ENCODE results near the gene MEGF11. TPM values are rescaled to one million over a fixed set of nuclear protein-coding genes. Genes with fewer than 3 reads are reported as not detected.
A peak's percentile ranks its signal among the peaks of the same experiment; 100 is the strongest.

The MEGF11 gene
- total and polyA plus RNA-seq, 4 donors: 0.16 to 1.5 (median 0.50) TPM

DNA sequence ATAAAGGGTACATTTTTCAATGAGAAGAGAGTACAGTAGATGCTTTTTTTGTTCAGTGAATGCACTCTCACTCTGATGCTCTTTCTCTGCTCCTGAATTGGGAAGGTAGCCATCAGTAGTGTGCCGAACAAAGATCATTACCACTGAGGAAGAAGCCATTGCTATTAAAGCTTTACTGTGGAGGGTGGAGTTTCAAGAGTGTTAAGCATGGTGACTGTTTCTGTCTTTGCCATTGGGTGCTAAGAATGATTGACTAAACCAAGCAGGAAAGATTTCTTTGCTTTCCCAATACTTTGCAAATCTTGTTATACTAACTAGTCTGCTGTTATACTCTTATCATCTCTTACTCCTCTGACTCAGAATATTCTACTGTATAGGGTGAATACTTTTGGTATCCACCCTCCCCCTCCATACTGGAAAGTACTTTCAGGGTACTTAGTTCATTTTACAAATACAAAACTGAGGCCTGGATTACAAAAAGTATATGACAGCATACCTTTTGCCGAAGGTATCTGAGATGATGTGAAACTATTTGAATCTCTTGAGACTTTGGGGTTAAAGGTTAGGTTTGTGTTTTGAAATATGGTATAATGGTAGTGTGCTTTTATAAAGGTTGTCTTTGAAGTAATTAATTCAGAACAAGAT is 382.5 kb downstream of the MEGF11 start:
- ATAC-seq (ENCODE audit: insufficient read depth, low FRiP score) (peak; percentile 9), DNase-seq (peak in 2 of 3 donors; percentile 52 to 55)
- H3K27me3 ChIP-seq (ENCODE audit: control insufficient read depth in 3 of 3, insufficient read depth in 3 of 3, low read length in 2 of 3): no peaks in the 10 kb centered on the region
- H3K36me3 ChIP-seq (ENCODE audit: control insufficient read depth in 4 of 4, insufficient read depth in 4 of 4, low read length in 4 of 4): peaks cover 0 to 7% (median 3%) of the 10 kb centered on the region in 4 donors
- H3K9me3 ChIP-seq (ENCODE audit: control insufficient read depth in 4 of 4, insufficient read depth in 3 of 4, low read length in 3 of 4): no peaks in the 10 kb centered on the region
- peak overlapping the region; percentile 48 to 93 for H3K27ac ChIP-seq (ENCODE audit: low read depth in 1 of 2, low read length in 1 of 2)
- no peak overlapping the region for H3K4me3 ChIP-seq
- peak overlapping the region in 1 of 2 donors; percentile 94 for H3K9ac ChIP-seq (ENCODE audit: insufficient read depth in 1 of 2, low read length in 2 of 2)
- peaks cover 0 to 10% (median 3%) of the 10 kb centered on the region in 5 donors for H3K4me1 ChIP-seq (ENCODE audit: control insufficient read depth in 5 of 5, insufficient read depth in 5 of 5, low read length in 5 of 5)
- WGBS, 2 donors: 24 to 39% methylated on average over 2 of the region's 2 CpGs
- TF ChIP-seq, protein P1, sequence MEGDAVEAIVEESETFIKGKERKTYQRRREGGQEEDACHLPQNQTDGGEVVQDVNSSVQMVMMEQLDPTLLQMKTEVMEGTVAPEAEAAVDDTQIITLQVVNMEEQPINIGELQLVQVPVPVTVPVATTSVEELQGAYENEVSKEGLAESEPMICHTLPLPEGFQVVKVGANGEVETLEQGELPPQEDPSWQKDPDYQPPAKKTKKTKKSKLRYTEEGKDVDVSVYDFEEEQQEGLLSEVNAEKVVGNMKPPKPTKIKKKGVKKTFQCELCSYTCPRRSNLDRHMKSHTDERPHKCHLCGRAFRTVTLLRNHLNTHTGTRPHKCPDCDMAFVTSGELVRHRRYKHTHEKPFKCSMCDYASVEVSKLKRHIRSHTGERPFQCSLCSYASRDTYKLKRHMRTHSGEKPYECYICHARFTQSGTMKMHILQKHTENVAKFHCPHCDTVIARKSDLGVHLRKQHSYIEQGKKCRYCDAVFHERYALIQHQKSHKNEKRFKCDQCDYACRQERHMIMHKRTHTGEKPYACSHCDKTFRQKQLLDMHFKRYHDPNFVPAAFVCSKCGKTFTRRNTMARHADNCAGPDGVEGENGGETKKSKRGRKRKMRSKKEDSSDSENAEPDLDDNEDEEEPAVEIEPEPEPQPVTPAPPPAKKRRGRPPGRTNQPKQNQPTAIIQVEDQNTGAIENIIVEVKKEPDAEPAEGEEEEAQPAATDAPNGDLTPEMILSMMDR (IDR thresholded peaks at IDR 0.05; ENCODE audit: control extremely low read depth, extremely low read depth): no peak

DNA sequence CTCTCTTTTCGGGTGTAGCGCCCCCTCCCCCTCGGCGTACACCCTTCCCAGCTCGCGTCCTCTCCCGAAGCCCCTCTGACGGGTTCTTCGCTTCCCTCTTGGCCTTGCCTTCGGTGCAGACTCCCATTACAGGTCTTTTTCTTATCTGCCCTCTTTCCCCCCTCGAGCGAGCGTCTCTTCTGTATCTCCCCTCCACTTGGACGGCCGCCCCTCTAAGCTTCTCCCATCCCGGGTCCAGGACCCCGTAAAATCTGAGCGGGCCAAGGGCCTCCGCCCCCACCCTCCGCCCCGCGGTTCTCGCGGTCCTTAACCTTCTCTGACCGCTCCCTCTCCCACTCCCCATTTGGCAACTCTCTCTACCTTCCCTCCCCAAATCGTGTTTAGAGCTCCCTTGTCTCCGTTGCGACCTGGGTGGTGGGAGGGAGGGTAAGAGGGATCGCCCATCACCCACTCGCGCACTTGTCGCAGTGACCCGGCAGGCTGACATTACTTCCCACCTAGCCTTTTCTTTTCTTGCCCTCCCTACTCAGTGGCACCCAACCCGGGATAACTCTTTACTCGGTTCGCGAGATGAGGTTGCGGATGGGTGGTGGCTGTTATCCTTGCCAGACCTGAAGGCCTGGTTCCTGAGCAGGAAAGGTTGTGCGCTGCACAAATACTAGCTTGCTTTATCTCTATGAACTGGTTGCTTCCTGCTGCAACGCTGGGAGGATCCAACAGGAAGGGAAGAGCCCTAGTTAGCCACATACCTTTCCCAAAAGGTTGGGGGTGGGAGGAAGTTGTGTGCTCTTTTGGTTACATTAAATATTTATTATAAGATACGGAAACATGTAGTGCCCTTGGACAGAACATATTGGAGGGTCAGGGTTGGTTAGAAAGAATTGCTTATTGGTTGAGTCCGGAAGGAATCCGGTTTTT is 383.3 kb downstream of the MEGF11 start:
- DNase-seq: peak; percentile 31 to 72 (median 63)
- Histone ChIP-seq H3K27ac (ENCODE audit: low read depth in 1 of 2, low read length in 1 of 2) (peak overlapping the region; percentile 91 to 93), H3K9ac (ENCODE audit: insufficient read depth in 1 of 2, low read length in 2 of 2) (peak overlapping the region; percentile 89 to 94), H3K27me3 (ENCODE audit: control insufficient read depth in 3 of 3, insufficient read depth in 3 of 3, low read length in 2 of 3) (no peaks in the 10 kb centered on the region), H3K4me3 (peak overlapping the region; percentile 70), H3K36me3 (ENCODE audit: control insufficient read depth in 4 of 4, insufficient read depth in 4 of 4, low read length in 4 of 4) (peaks cover 0 to 4% (median 1%) of the 10 kb centered on the region in 4 donors), H3K4me1 (ENCODE audit: control insufficient read depth in 5 of 5, insufficient read depth in 5 of 5, low read length in 5 of 5) (peaks cover 0 to 10% (median 3%) of the 10 kb centered on the region in 5 donors), H3K9me3 (ENCODE audit: control insufficient read depth in 4 of 4, insufficient read depth in 3 of 4, low read length in 3 of 4) (no peaks in the 10 kb centered on the region)
- WGBS, 2 donors: 1% methylated on average over 43 of the region's 43 CpGs
- ATAC-seq (ENCODE audit: insufficient read depth, low FRiP score): peak; percentile 23
- TF ChIP-seq, protein P1 (IDR thresholded peaks at IDR 0.05; ENCODE audit: control extremely low read depth, extremely low read depth): no peak

DNA sequence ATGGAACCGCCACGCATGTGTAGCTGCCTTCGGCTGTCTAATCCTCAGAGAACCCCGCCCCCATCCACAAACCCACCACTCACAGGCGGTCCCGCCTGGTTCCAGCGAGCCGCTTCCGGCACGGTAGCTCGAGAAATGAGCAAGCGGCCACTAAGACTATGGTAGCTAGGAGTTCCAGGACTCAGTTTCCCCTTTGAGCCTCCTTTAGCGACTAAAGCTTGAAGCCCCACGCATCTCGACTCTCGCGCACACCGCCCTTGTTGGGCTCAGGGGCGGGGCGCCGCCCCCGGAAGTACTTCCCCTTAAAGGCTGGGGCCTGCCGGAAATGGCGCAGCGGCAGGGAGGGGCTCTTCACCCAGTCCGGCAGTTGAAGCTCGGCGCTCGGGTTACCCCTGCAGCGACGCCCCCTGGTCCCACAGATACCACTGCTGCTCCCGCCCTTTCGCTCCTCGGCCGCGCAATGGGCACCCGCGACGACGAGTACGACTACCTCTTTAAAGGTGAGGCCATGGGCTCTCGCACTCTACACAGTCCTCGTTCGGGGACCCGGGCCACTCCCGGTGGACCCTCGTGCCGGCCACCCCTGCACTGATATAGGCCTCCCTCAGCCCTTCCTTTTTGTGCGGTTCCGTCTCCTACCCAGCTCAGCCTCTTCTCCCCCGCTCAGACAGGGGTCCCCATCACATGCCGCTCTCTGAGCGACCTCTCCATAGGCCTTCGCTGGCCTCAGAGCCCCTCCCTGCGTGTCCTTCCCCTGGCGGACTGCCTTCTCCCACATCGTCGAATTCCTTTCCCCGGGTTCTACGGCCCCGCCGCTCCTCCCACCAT is 384.2 kb downstream of the MEGF11 start, which contains the start of gene RAB11A:
TSS of gene RAB11A (plus strand) at position 366 of the 828 bp plus-strand sequence. CDS start at position 461, 95 bp downstream.
- 0% methylated on average over 60 to 62 of the region's 62 CpGs for WGBS, 2 donors
- Histone ChIP-seq H3K27ac (ENCODE audit: low read depth in 1 of 2, low read length in 1 of 2) (peak within 1 kb of the TSS; percentile 91 to 93), H3K4me1 (ENCODE audit: control insufficient read depth in 5 of 5, insufficient read depth in 5 of 5, low read length in 5 of 5) (peaks cover 0 to 10% (median 3%) of the 10 kb centered on the region in 5 donors), H3K27me3 (ENCODE audit: control insufficient read depth in 3 of 3, insufficient read depth in 3 of 3, low read length in 2 of 3) (no peaks in the 10 kb centered on the region), H3K36me3 (ENCODE audit: control insufficient read depth in 4 of 4, insufficient read depth in 4 of 4, low read length in 4 of 4) (peaks cover 0 to 3% (median 1%) of the 10 kb centered on the region in 4 donors), H3K4me3 (peak within 1 kb of the TSS; percentile 70), H3K9ac (ENCODE audit: insufficient read depth in 1 of 2, low read length in 2 of 2) (peak within 1 kb of the TSS; percentile 89 to 95), H3K9me3 (ENCODE audit: control insufficient read depth in 4 of 4, insufficient read depth in 3 of 4, low read length in 3 of 4) (no peaks in the 10 kb centered on the region)
- TF ChIP-seq, protein P1 (IDR thresholded peaks at IDR 0.05; ENCODE audit: control extremely low read depth, extremely low read depth): peak; percentile 15
- peak; percentile 98 for DNase-seq
- peak; percentile 96 for ATAC-seq (ENCODE audit: insufficient read depth, low FRiP score)
